Endodermal cell (in vitro differentiated cells): ENCODE measurements around the gene AFMID. TPM values are rescaled to one million over a fixed set of nuclear protein-coding genes. Genes with fewer than 3 reads are reported as not detected.
A peak's percentile ranks its signal among the peaks of the same experiment; 100 is the strongest.

ENCODE experiments used
- DNase-seq: peaks from one replicate; pipeline ENCODE4 v3.0.0-alpha.2; 2017
- H3K27ac ChIP-seq: 2 replicates; pipeline ENCODE4 v1.5.1; 2013; ENCODE audit warnings: mild to moderate bottlenecking, low read depth, low read length, moderate library complexity
- H3K27me3 ChIP-seq: 2 replicates; pipeline ENCODE4 v1.6.1; 2013; ENCODE audit warnings: mild to moderate bottlenecking, low read length, moderate library complexity; ENCODE audit not compliant: insufficient read depth, control insufficient read depth, poor library complexity, severe bottlenecking
- H3K36me3 ChIP-seq: 2 replicates; pipeline ENCODE4 v1.7.0; 2013; ENCODE audit warnings: mild to moderate bottlenecking, low read length, moderate library complexity; ENCODE audit not compliant: control insufficient read depth, insufficient read depth
- H3K4me1 ChIP-seq: one replicate; pipeline ENCODE4 v1.7.0; 2013; ENCODE audit warnings: low read length; ENCODE audit not compliant: control insufficient read depth, insufficient read depth
- H3K4me3 ChIP-seq: 2 replicates; pipeline ENCODE4 v1.5.1; 2013; ENCODE audit warnings: mild to moderate bottlenecking, low read length, moderate library complexity
- H3K9ac ChIP-seq: 2 replicates; pipeline ENCODE4 v1.6.1; 2013; ENCODE audit warnings: mild to moderate bottlenecking, low read length, moderate library complexity; ENCODE audit not compliant: poor library complexity, severe bottlenecking; ENCODE audit errors: extremely low read depth
- H3K9me3 ChIP-seq: 2 replicates; pipeline ENCODE4 v1.6.1; 2013; ENCODE audit warnings: mild to moderate bottlenecking, low read length, moderate library complexity; ENCODE audit not compliant: control insufficient read depth
- H3K27ac Mint-ChIP-seq: 2 replicates; pipeline ENCODE4 v1.8.0; 2020; ENCODE audit warnings: mixed read lengths
- H3K27me3 Mint-ChIP-seq: 2 replicates; pipeline ENCODE4 v1.8.0; 2021; ENCODE audit warnings: mild to moderate bottlenecking, mixed read lengths; ENCODE audit not compliant: insufficient read depth
- H3K36me3 Mint-ChIP-seq: 2 replicates; pipeline ENCODE4 v1.8.0; 2020; ENCODE audit warnings: low read depth, mixed read lengths
- H3K4me1 Mint-ChIP-seq: 2 replicates; pipeline ENCODE4 v1.8.0; 2020; ENCODE audit warnings: mixed read lengths
- H3K4me3 Mint-ChIP-seq: 2 replicates; pipeline ENCODE4 v1.8.0; 2020; ENCODE audit warnings: mild to moderate bottlenecking, moderate library complexity, mixed read lengths
- H3K9me3 Mint-ChIP-seq: 2 replicates; pipeline ENCODE4 v1.8.0; 2020; ENCODE audit warnings: mild to moderate bottlenecking, mixed read lengths
- CTCF ChIP-seq: fragments of 200-600 bp; sonication (generic); conservative IDR thresholded peaks from 2 replicates; pipeline ENCODE4 v1.5.0; 2021; ENCODE audit warnings: antibody characterized with exemption, mild to moderate bottlenecking
- WGBS, 2 experiments: methylation state at CpG; one replicate each; pipeline versions ENCODE4 v1.1.5 to v1.1.7; 2013; ENCODE audit warnings: missing lambda C conversion rate in 2 of 2, mixed read lengths in 1 of 2; ENCODE audit not compliant: insufficient coverage in 1 of 2, insufficient read length in 1 of 2; 5-methylcytosine and 5-hydroxymethylcytosine counted together
- total RNA-seq, 2 donors: library from RNA; stranded (reverse); fragmentation: NEBNext Ultra II Directional in 1 of 2; extraction: Animal tissue kit (Norgen Biotek cat#: 25700) in 1 of 2; gene quantifications; 2 replicates in 1 of 2; 3 replicates in 1 of 2; pipeline ENCODE4 v1.2.1, GENCODE V29; 2021

The AFMID gene
- total RNA-seq, 2 donors from 2014 or later: 46.5 to 52.4 TPM

GRCh38 chr17:78223061-78223460 lies 35.9 kb downstream of the AFMID start:
- no peak for DNase-seq
- Mint-ChIP-seq H3K27ac (no peak overlapping the region), H3K36me3 (peaks cover 40% of the 10 kb centered on the region), H3K4me3 (no peak overlapping the region), H3K4me1 (no peaks in the 10 kb centered on the region), H3K9me3 (no peaks in the 10 kb centered on the region), H3K27me3 (no peaks in the 10 kb centered on the region)
- Histone ChIP-seq H3K27ac (no peak overlapping the region), H3K4me1 (no peaks in the 10 kb centered on the region), H3K9me3 (no peaks in the 10 kb centered on the region), H3K9ac (no peak overlapping the region), H3K4me3 (no peak overlapping the region), H3K36me3 (peaks cover 43% of the 10 kb centered on the region), H3K27me3 (no peaks in the 10 kb centered on the region)
- no peak for TF ChIP-seq CTCF
- 94 to 100% methylated on average over 3 to 4 of the region's 4 CpGs for WGBS, 2 experiments

GRCh38 chr17:78223765-78224164 lies 36.6 kb downstream of the AFMID start:
- no peaks in the 10 kb centered on the region for H3K4me1 Mint-ChIP-seq
- H3K36me3 Mint-ChIP-seq: peaks cover 38% of the 10 kb centered on the region
- Histone ChIP-seq H3K4me1 (no peaks in the 10 kb centered on the region), H3K27ac (peak overlapping the region; percentile 26), H3K27me3 (no peaks in the 10 kb centered on the region), H3K9ac (no peak overlapping the region), H3K9me3 (no peaks in the 10 kb centered on the region), H3K36me3 (peaks cover 41% of the 10 kb centered on the region), H3K4me3 (no peak overlapping the region)
- TF ChIP-seq CTCF: no peak
- H3K4me3 Mint-ChIP-seq: no peak overlapping the region
- H3K27ac Mint-ChIP-seq: no peak overlapping the region
- WGBS, 2 experiments: 98 to 100% methylated on average over 1 to 3 of the region's 3 CpGs
- peaks cover 4% of the 10 kb centered on the region for H3K27me3 Mint-ChIP-seq
- no peaks in the 10 kb centered on the region for H3K9me3 Mint-ChIP-seq
- no peak for DNase-seq

GRCh38 chr17:78224231-78225087 lies 37.3 kb downstream of the AFMID start:
- Histone ChIP-seq H3K27ac (peak overlapping the region; percentile 26), H3K27me3 (no peaks in the 10 kb centered on the region), H3K9me3 (no peaks in the 10 kb centered on the region), H3K36me3 (peaks cover 34% of the 10 kb centered on the region), H3K4me1 (no peaks in the 10 kb centered on the region), H3K4me3 (no peak overlapping the region), H3K9ac (no peak overlapping the region)
- no peak for TF ChIP-seq CTCF
- H3K27ac Mint-ChIP-seq: no peak overlapping the region
- no peaks in the 10 kb centered on the region for H3K9me3 Mint-ChIP-seq
- H3K4me1 Mint-ChIP-seq: no peaks in the 10 kb centered on the region
- DNase-seq: peak; percentile 47
- H3K36me3 Mint-ChIP-seq: peaks cover 31% of the 10 kb centered on the region
- 84 to 94% methylated on average over 27 of the region's 27 CpGs for WGBS, 2 experiments
- peaks cover 10% of the 10 kb centered on the region for H3K27me3 Mint-ChIP-seq
- no peak overlapping the region for H3K4me3 Mint-ChIP-seq
